GM21529 (cell line): ENCODE measurements around the gene APOBEC3A.
A peak's percentile ranks its signal among the peaks of the same experiment; 100 is the strongest.
"Not testable (repeated sequence)": the region's sequence is repeated elsewhere in the genome, so short reads cannot be mapped to it uniquely, and the experiment has no call there.

Experiments
- ATAC-seq: cut with Tn5 transposase; IDR thresholded peaks from one replicate; pipeline ENCODE4 v1.9.1; 2021; ENCODE audit not compliant: unreplicated experiment

APOBEC3A gene

DNA sequence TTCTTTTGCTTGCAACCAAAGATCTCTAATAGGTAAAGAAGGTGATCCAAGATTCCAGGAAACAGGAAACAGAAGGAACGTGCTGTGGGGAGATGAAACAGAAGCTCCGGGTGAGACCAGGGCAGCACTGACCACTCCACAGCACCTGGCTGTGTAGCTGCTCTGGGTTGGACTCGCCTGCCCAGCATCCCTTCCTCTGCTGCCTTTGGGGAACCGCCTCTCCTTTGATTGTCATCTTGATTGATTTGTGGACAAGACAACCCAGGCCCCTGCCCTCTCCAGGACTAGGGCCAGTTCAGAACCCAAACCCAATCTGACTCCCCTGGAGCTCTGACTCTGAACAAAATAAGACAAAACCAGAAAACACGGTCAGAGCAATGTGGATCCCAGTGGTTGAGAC is 14.7 kb upstream of the APOBEC3A start:
- no peak for ATAC-seq

DNA sequence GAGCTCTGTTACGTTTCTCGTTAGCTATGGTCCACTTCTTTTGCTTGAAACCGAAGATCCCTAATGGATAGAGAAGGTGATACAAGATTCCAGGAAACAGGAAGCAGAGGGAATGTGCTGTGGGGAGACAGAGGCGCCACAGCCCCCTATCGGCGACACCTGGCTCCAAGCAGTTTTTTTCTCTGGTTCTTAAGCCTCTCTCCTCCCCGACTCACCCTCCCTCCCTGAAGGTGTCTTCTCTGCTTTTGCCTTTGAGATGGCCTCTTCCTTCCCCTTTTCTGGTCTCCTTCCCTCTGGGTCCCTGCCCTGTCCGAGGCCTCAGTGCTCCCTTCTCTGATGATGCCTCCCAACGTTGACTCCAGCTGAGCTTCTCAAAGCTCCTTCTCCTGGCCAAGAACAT is 14.2 kb upstream of the APOBEC3A start:
- no peak for ATAC-seq

DNA sequence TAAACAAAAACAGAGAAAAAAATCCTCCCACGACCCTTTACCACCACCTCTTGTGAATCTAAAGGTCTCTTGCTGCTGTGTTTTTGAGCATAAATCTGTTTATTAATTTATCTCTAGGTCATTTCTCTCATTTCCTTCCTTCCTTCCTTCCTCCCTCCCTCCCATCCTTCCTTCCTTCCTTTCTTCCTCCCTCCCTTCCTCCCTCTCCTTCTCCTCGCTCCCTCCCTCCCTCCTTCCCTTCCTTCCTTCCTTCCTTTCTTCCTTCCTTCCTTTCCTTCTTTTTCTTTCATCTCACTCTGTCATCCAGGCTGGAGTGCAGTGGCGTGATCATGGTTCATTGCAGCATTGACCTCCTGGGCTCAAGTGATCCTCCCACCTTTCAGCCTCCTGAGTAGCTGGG is 13.5 kb upstream of the APOBEC3A start:
- no peak for ATAC-seq

DNA sequence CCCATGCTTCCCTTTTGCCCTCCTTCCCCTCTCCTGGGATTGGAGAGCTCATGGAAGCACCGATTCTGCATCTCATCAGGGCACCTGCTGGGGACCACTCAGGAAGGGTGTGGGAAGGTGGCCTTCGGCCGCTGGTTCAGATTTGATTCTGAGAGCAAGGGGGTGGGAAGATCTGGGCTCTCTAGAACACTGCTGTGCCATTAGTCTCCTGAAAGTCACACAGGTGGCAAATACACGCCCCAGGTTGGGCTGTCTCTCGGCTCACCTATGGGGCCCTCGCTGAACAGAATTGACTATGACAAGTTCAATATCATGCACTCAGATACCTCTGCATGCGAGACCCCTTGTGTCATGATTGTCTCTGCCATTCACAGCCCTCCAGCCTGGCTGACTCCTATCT is 12.8 kb upstream of the APOBEC3A start:
- no peak for ATAC-seq

DNA sequence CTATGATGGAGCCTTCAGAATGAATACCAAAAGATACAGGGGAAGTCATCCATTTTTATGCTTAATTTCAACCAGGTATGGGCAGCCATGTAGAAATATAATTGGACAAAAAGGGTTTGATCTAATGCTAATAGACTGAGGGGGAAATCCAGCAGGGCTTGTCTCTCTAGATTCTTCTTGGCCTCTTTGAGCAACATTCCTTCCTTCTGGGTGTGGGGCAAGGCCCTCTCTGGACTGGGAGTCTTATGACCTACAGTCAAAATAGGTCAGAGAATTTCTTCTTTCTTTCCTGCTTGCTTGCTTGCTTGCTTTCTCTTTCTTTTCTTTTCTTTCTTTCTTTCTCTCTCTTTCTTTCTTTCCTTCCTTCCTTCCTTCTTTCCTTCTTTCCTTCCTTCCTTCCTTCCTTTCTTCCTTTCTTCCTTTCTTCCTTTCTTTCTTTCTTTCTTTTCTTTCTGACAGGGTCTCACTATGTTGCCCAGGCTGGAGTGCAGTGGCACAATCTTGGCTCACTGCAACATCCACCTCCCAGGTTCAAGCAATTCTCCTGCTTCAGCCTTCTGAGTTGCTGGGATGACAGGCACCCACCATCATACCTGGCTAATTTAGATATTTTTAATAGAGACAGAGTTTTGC is 11.6 kb upstream of the APOBEC3A start:
- not testable (repeated sequence) for ATAC-seq

DNA sequence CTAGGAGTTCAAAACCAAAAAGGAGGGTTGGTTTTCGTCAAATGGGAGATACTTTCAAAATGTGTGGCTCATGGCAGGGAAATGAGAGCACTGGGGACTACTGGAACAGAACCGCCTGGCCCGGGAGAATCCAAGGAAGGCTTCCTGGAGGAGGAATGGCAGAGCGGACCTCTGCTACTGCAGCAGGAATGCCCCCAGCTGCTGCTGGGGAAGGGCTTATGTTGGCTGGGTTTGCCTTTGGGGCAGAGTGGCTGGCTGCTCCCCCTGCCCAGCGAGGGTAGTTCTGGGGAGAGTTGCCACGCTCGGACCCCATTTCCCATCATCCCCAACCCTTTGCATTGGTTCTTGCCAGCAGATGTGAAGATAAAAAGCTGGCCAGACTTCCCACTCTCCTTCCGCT is 10.6 kb upstream of the APOBEC3A start:
- no peak for ATAC-seq

DNA sequence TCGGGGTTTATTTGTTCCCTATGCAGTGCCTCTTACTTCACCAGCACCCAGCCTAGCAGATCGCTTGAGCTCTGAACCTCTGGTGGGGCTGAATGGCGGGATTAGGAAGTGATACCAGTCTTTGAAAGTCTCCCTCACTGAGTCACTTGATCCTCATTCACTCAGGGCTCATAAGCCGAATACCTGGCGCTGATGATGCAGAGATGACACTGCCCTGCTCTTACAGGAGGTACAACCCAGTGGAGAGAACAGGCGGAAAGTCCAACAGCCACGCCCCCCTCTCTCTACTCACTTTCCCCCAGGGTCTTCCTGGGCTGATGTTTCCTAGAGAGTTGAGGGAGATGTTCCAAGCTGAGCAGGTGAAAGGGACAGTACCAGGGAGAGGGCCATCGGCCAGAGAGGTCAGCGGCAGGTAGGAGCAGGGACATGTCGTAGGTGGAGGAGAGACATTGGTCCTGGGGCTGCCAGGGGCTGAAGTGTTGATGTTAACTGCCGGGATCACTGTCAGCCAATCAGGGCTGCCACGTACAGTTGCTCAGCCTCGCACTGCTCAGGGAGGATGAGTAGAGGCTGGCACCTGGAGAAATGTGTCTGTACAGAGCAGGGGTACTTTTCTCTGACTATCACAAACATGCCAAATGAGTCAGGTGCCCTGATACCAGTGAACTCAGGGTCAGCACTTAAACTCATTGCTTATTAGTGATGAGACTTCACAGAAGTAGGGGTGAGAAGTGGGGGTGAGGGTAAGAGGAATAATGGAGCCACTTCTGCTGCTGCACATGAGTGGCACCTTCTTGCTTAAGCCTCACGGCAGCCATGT is 9.9 kb upstream of the APOBEC3A start:
- ATAC-seq = no peak

DNA sequence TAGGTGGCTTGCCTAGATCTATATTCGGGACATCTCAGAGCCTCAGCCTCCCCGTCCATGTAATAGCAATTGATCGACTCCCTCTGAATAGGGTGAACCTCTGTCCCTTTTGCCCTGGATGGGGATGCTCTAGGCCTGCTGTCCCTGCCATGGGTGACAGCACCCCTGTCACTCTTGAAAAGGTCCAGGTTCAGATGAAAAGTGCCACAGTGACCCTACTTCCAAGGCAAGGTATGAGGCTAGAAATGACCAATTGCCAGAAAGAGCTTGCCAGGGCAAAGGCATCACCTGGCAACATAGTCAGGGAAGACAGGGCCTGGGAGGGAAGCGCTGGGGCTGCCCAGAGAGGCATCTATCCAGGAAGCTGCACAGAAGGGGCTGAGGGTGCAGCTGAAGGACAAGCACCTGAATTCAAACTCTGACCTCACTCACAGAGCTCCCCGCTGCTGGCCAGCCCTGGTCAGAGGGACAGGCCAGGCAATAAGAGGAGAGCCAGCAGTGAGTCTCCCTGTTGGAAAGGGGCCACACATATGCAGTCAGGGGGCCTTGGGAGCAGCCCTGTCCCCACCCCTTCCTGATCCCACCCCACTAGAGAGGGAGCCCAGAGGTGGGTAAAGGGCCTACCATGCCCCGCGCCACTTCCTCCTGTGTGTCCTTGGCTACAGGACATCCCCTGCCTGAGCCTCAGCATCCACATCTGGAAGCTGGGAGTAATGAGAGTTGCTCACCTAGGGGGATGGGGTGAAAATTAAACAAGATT is 9.0 kb upstream of the APOBEC3A start:
- no peak for ATAC-seq

DNA sequence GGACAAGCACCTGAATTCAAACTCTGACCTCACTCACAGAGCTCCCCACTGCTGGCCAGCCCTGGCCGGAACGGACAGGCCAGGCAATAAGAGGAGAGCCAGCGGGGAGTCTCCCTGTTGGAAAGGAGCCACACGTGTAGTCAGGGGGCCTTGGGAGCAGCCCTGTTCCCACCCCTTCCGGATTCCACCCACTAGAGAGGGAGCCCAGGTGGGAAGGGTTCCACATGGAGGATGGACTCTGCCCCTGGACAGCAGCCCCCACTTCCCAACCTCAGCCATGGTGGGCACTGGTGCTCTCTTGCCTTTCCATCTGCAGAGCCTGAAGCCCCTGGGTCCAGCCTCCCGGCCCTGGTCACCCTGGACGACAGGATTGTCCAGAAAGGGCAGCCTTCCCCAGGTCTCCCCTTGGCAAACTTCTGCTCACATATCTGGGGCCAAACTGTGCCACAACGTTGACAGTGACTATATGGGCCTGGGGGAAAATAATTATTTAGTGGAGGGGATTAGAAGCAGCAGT is 7.5 kb upstream of the APOBEC3A start:
- no peak for ATAC-seq

DNA sequence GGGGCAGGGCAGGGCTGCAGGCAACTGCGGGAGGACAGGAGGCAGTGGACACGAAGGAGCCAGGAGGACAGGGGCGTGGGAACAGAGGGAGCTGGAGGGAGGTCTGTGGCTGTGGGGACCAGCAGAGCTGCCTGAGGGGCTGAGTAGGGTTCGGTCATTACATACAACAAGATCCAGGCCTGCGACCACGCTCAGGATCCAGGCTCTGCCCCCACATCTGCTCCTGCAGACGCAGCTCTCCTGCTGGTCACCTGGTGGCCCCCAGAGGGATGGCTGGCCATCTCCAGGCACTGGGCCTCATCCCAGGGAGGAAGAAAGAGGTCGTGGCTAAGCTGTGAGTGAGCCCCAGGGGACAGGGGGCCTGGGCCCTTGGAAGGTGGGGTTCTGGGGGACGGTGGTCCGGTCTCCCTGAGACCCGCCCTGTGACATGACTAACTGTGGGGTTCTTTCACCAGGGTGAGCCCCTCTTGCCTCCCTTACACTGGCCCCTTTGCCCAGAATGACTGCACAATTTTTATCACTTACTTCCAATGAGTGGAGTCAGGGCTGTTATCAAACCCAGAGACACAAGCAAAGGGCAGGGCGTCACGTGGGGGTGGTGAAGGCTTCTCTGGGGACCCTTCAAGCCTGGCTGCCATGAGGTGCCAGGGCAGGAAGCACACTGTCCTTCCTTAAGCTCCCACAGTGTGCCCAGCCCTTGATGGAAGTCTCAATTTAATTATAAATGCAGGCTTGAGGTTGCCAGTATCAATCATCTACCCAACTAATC is 6.7 kb upstream of the APOBEC3A start:
- ATAC-seq = no peak

DNA sequence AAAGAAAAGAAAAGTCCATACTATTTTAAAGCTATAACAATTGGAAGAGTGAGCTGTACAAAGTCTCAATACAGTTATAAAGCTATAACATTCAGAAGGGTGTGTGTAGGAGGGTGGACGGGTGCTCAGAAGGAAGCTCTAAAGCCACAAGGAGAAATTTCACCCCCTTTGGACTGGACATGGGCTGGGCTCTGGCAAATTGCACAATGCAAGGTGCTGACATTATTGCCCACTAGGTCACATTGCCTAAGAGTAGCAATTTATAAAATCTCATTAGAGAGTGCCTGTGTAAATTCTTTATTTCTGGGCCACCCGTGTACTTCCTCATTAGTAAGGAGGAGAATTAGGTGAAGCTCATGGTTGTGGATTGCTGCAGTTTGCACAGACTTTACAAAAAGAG is 5.7 kb upstream of the APOBEC3A start:
- no peak for ATAC-seq

DNA sequence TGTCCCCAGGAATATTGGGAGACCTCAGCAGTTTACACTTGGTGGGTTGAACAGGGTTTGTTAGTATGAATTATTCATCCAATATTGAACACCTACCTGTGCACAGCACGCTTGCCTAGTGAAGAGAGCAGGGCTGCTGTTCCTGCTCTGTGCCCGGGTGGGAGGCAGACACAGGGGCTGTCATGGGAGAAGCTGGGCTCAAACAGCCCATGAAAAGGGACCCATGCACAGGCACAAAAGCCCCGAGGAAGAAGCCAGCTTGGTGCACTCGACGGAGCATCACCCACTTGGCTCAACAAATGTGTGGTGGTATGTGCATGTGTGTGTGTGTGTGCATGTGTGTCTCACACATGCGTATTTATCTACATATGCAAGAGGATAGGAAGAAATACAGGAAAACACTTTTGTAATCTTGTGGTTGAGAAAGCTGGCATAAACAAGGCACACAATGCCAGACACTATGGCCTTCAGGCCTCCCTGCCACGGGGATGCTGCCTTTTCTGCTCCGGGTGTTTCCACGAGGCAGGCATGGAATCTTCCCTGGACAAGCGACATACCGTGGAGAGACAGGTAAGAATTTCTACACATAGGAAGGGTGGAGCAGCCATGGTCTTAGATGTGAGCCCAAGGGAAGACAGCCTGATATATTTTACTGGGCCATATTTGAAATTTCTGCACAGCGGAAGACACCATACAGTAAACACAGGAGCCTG is 5.0 kb upstream of the APOBEC3A start:
- no peak for ATAC-seq

DNA sequence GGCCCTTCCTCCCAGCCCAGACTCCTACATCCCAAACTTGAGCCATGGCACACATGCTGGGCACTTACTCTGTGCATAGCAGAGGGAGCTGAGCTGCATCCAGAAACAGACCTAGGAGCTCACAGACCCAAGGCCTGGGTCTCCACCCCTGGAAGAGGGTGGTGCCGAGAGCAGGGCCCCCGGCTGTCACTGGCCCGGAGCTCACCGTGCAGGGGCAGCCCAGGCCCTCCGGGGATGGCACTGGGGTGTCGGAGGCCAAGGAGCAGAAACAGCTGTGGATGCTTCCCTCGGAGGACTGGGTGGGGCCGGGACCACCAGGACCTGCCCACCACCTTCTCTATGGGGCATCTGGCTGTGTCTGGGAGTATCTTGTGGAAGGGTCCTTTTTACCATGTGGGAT is 4.3 kb upstream of the APOBEC3A start:
- ATAC-seq = no peak

DNA sequence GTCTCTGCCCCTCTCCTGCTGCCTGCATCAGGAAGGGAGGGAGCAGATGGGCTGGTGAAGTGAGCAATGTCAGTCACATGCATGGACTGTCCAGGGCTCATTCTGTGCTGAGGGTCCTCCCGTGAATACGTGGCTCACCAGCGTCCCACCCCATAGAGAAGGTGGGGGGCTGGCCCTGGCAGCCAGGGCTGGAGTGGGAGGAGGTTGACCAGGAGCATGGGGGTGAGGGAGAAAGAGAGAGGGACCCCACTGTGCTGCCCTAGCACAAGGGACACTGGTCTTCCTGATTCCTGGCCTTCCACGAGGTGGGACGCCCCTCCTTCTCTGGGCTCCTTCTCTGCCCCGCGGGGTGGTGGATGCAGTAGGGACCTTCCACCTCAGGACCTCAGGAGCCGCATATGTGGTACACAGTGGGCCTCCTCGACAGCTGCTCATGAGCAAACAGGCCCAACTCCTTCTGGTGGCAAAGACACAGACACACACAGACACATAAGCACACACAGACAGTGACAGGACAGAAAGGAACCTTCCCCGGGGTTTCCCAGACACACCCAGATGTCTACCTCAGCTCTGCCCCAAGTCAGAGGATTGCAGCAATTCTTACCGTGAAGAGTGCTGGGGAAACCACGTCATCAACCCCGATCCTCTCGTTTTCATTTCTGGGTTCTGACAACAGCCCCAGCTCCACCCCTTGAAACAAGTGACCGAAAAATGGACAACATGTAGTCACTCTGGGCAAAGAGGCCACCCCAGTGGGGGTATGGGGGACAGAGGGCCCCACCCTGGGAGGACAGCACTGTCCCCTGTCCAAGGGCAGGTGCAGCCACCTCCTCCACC is 3.6 kb upstream of the APOBEC3A start:
- ATAC-seq = peak; percentile 80

DNA sequence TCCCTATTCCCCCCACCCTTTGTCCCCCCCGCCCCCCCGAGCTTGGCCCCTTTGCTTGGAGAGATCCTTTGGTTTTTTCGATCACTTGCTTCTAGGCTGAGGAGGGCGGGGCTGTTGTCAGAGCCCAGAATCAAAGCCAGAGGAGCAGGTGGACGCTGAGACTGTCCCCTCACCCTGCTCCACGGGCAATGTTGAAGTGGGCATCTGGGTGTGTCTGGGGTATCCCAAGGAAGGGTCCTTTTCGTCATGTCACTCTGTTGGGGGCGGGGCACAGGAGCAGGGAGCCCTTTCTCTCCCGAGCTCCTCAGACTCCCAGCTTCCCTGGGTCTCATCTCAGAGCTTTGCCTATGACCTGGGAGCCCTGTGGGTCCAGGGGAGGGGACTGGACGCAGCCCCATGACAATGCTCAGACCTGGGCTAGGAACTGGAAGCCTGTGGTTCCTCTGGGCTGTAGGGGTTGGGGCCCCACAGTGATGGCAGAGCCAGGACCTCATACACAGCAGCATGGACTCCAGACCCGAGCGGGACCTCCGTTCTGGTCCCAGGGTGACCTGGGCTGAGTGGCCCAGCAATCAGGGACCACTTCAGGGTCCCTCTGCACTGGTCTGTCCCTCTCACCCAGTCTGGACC is 2.9 kb upstream of the APOBEC3A start:
- ATAC-seq = no peak

DNA sequence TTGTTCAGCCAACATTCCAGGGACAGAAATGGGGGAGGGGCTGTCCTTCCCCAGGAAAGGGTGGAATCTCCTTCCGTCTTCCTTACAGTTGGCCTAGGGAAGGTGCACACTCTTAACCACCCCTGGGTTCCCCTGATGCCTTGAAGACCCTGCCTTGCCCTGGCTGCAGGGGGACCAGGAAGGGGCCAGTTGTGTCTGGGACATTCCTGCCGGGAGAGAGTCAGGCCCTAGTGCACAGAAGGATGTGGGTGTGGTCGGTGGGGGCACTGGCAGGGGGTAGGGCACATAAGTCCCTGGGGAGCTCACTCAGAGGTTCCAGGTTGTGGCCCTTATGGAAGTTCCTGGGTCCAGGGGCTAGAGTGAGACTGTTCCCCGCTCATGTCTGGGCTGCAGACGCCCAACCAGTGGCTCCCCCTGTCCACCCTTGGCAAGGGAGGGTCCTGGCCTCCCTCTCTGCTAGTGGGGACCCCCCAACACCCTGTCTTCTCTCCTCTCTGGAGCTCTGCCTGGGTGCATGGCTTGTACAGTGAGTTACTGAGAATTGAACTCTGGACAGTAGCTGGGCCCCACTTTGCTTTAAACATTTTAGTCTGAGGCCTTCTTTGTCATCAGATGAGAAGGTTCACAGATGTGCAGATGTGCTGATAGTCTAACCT is 2.0 kb upstream of the APOBEC3A start:
- no peak for ATAC-seq

DNA sequence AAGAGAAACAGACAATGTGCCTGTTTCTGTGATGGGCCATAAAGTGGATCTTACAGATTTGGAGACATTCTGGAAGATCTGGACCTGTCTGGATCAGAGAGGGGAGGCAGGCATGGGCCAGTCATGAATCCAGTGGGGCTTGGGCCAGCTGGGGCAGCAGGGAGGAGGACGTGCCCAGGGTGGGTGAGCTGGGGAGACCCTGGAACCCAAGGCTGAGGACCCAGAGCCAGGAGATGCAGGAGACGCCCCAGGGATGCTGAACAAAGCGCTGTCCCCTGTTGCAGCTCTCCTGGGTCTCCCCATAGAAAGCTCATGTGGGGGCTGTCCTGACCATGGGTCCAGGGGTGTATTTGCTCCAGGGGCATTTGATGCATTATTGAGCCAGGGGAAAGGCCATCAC is 1.5 kb upstream of the APOBEC3A start:
- ATAC-seq = no peak

DNA sequence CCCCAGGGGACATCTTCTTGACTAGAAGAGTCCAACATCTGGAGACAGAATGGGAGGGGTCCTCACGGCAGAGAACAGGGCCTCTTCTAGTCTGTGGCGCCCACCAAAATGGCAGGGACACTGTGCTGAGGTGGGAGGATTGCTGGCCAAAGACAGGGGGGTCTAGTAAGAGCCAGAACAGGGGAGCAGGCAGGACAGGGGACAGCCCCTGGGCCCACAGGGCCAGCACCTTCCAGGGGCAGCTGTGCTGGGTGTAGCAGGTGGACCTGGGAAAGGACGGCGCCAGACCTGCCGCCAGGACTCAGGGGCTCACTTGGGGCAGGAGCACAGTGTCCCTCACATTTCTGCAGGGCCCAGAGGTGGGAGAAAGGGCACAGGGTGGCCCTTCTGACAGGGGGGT is 858 bp upstream of the APOBEC3A start:
- no peak for ATAC-seq
